ENCODE results near the gene BCAM.

GRCh38 chr19:44765949-44766335 lies 43.0 kb upstream of the BCAM start:
- no peak for TF ChIP-seq CTCF (IDR thresholded peaks at IDR 0.05)
- TF ChIP-seq ZFX (IDR thresholded peaks at IDR 0.05; ENCODE audit: borderline replicate concordance) = no peak
